ENCODE results near the gene APOA4. TPM values are rescaled to one million over a fixed set of nuclear protein-coding genes. Genes with fewer than 3 reads are reported as not detected.

The APOA4 gene
- total RNA-seq, 1 experiment from 2014 or later = not detected

DNA sequence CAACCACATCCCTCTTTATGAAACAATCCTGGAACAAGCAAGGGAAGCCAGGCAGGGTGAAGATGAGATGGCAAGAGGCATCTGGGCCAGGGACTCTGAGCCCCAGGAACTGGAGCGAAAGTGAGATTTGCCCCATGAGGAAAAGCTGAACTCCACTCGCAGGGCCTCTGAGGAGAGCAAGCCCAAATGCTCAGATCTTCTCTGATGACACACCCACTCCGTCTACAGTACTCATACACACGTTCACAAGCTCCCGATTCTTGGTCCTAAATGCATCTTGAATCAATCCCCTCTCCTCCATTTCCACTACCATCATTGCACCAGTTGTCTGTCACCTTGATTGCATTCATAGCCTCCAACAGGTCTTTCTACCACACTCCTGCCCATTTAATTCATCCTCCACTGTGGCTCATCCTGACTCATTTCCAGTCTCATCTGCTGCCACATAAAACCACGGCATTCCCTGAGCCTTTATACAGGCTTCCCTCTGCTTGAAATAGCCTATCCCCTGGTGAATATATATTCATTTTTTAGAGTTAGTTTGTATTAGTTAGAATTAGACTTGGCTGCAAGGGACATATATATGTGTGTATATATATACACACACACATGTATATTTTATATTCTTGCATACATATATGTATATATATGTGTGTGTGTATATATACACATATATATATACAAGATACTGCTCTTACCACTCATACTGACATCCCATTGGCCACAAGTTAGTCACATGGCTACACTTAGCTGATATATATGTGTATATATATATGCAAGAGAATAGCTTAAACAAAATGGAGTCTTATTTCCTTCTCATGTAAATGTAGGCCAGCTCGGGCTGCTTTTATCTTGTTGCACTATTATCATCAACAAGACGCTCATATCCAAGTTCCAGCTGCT lies 30.0 kb downstream of the APOA4 start (continued):
- no peak for TF ChIP-seq ZBTB33 (IDR thresholded peaks at IDR 0.05; ENCODE audit: extremely low read depth, insufficient replicate concordance, low read length)

GRCh38 chr11:116792144-116792868 lies 30.8 kb downstream of the APOA4 start:
- no peaks in the 10 kb centered on the region for H4K20me1 ChIP-seq (ENCODE audit: insufficient read depth)
- H2AFZ ChIP-seq (ENCODE audit: low read depth, low read length, poor library complexity, severe bottlenecking) = no peak overlapping the region
- H3K27me3 ChIP-seq (ENCODE audit: insufficient read depth, low read length) = no peaks in the 10 kb centered on the region
- no peak for ATAC-seq
- no peaks in the 10 kb centered on the region for H3K36me3 ChIP-seq (ENCODE audit: control insufficient read depth in 1 of 2, insufficient read depth in 2 of 2, low read length in 2 of 2)
- ChIA-PET POLR2A (interaction anchor here (1.4 kb wide), 1 partner anchor 44 kb away, joined by 9 read pairs; no protein-coding TSS in a partner anchor), CTCF (interaction anchor here (1.5 to 2.9 kb wide), 5 partner anchors 29 to 327 kb away, joined by 3 to 58 read pairs (median 13); partner anchors contain the start of gene APOA1), RAD21 (ENCODE audit: low non-redundant PET in 1 of 2, low total read pairs in 2 of 2, uncharacterized antibody in 2 of 2, unreplicated experiment in 2 of 2) (interaction anchor here in 1 of 2 experiments (0.5 kb wide), 1 partner anchor 45 kb away, joined by 7 read pairs; the partner anchor contains the start of gene APOA1)
- BruUV-seq (replicated peaks) = no TSS peak
- no peak for DNase-seq (ENCODE audit: low read depth, low spot score)
- intact Hi-C loops (cut with micrococcal nuclease) = loop anchor here (5.0 kb wide), 1 partner anchor 435 kb away; no protein-coding TSS in a partner anchor
- peaks cover 7 to 32% of the 10 kb centered on the region in 2 experiments; a peak in 3 of 4 replicates for H3K4me1 ChIP-seq (ENCODE audit: control insufficient read depth in 1 of 2, insufficient read depth in 2 of 2, low read length in 2 of 2)
- TF ChIP-seq ZFX (IDR thresholded peaks at IDR 0.05) (no peak), EGR1 (IDR thresholded peaks at IDR 0.05; ENCODE audit: low read depth) (no peak), ATF3 (IDR thresholded peaks at IDR 0.05) (no peak)
- TF ChIP-seq, protein P1, sequence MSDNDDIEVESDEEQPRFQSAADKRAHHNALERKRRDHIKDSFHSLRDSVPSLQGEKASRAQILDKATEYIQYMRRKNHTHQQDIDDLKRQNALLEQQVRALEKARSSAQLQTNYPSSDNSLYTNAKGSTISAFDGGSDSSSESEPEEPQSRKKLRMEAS (IDR thresholded peaks at IDR 0.05) = no peak
- H3K4me2 ChIP-seq (ENCODE audit: low read length) = no peak overlapping the region
- H3K9me2 ChIP-seq (ENCODE audit: insufficient read depth) = no peaks in the 10 kb centered on the region
- peaks cover 6% of the 10 kb centered on the region for H3K79me2 ChIP-seq (ENCODE audit: insufficient read depth, low read length)
- no peak overlapping the region for H3K9ac ChIP-seq (ENCODE audit: low read length)
- no peak overlapping the region for H3K27ac ChIP-seq (ENCODE audit: low read depth, low read length)
- H3K4me3 ChIP-seq (replicated peaks in 1 of 2; ENCODE audit: low read depth in 1 of 2, low read length in 2 of 2) = no peak overlapping the region
- H3K9me3 ChIP-seq (ENCODE audit: control insufficient read depth in 1 of 2, insufficient read depth in 1 of 2, low read depth in 1 of 2, low read length in 2 of 2) = no peaks in the 10 kb centered on the region
